ENCODE results near the gene UMAD1. TPM values are rescaled to one million over a fixed set of nuclear protein-coding genes. Genes with fewer than 3 reads are reported as not detected.

UMAD1 gene

GRCh38 chr7:7920056-7920455 is 279.5 kb downstream of the UMAD1 start:
- Histone ChIP-seq H3K9me3 (replicated peaks; ENCODE audit: low read length) (no peaks in the 10 kb centered on the region), H3K9ac (ENCODE audit: low read depth, low read length) (no peak overlapping the region), H3K36me3 (ENCODE audit: insufficient read depth, low read length) (no peaks in the 10 kb centered on the region), H3K4me1 (ENCODE audit: control insufficient read depth, insufficient read depth, low read length) (no peaks in the 10 kb centered on the region), H3K4me3 (ENCODE audit: low read length) (no peak overlapping the region), H3K4me2 (ENCODE audit: low read length) (no peak overlapping the region), H3K27me3 (ENCODE audit: control insufficient read depth, insufficient read depth, low read length) (no peaks in the 10 kb centered on the region)

- Histone ChIP-seq H3K9me3 (replicated peaks; ENCODE audit: low read length) (no peaks in the 10 kb centered on the region), H3K4me3 (ENCODE audit: low read length) (no peak overlapping the region), H3K4me2 (ENCODE audit: low read length) (no peak overlapping the region), H3K27me3 (ENCODE audit: control insufficient read depth, insufficient read depth, low read length) (no peaks in the 10 kb centered on the region), H3K4me1 (ENCODE audit: control insufficient read depth, insufficient read depth, low read length) (no peaks in the 10 kb centered on the region), H3K36me3 (ENCODE audit: insufficient read depth, low read length) (no peaks in the 10 kb centered on the region), H3K9ac (ENCODE audit: low read depth, low read length) (no peak overlapping the region)
Measured at GRCh38 chr7:7920481-7920880, 279.9 kb downstream of the UMAD1 start.

GRCh38 chr7:7921830-7922229 is 281.3 kb downstream of the UMAD1 start:
- H3K4me1 ChIP-seq (ENCODE audit: control insufficient read depth, insufficient read depth, low read length) = no peaks in the 10 kb centered on the region
- H3K4me2 ChIP-seq (ENCODE audit: low read length) = no peak overlapping the region
- H3K27me3 ChIP-seq (ENCODE audit: control insufficient read depth, insufficient read depth, low read length) = no peaks in the 10 kb centered on the region
- H3K4me3 ChIP-seq (ENCODE audit: low read length) = no peak overlapping the region
- H3K36me3 ChIP-seq (ENCODE audit: insufficient read depth, low read length) = no peaks in the 10 kb centered on the region
- H3K9me3 ChIP-seq (replicated peaks; ENCODE audit: low read length) = no peaks in the 10 kb centered on the region
- H3K9ac ChIP-seq (ENCODE audit: low read depth, low read length) = no peak overlapping the region

- Histone ChIP-seq H3K4me3 (ENCODE audit: low read length) (no peak overlapping the region), H3K4me1 (ENCODE audit: control insufficient read depth, insufficient read depth, low read length) (no peaks in the 10 kb centered on the region), H3K4me2 (ENCODE audit: low read length) (no peak overlapping the region), H3K27me3 (ENCODE audit: control insufficient read depth, insufficient read depth, low read length) (no peaks in the 10 kb centered on the region), H3K9me3 (replicated peaks; ENCODE audit: low read length) (no peaks in the 10 kb centered on the region), H3K36me3 (ENCODE audit: insufficient read depth, low read length) (no peaks in the 10 kb centered on the region), H3K9ac (ENCODE audit: low read depth, low read length) (no peak overlapping the region)
Measured at GRCh38 chr7:7922684-7923385, 282.3 kb downstream of the UMAD1 start.

GRCh38 chr7:7923818-7924217 is 283.3 kb downstream of the UMAD1 start:
- no peaks in the 10 kb centered on the region for H3K4me1 ChIP-seq (ENCODE audit: control insufficient read depth, insufficient read depth, low read length)
- H3K27me3 ChIP-seq (ENCODE audit: control insufficient read depth, insufficient read depth, low read length) = no peaks in the 10 kb centered on the region
- H3K4me3 ChIP-seq (ENCODE audit: low read length) = no peak overlapping the region
- no peak overlapping the region for H3K9ac ChIP-seq (ENCODE audit: low read depth, low read length)
- H3K9me3 ChIP-seq (replicated peaks; ENCODE audit: low read length) = no peaks in the 10 kb centered on the region
- no peaks in the 10 kb centered on the region for H3K36me3 ChIP-seq (ENCODE audit: insufficient read depth, low read length)
- H3K4me2 ChIP-seq (ENCODE audit: low read length) = no peak overlapping the region

GRCh38 chr7:7924303-7924702 is 283.8 kb downstream of the UMAD1 start:
- no peaks in the 10 kb centered on the region for H3K36me3 ChIP-seq (ENCODE audit: insufficient read depth, low read length)
- H3K27me3 ChIP-seq (ENCODE audit: control insufficient read depth, insufficient read depth, low read length) = no peaks in the 10 kb centered on the region
- H3K4me1 ChIP-seq (ENCODE audit: control insufficient read depth, insufficient read depth, low read length) = no peaks in the 10 kb centered on the region
- no peak overlapping the region for H3K4me3 ChIP-seq (ENCODE audit: low read length)
- no peak overlapping the region for H3K9ac ChIP-seq (ENCODE audit: low read depth, low read length)
- no peaks in the 10 kb centered on the region for H3K9me3 ChIP-seq (replicated peaks; ENCODE audit: low read length)
- H3K4me2 ChIP-seq (ENCODE audit: low read length) = no peak overlapping the region

Small RNA genes within 50 kb of the gene (small RNA-seq; reads per million reads assigned to genes)
- not detected for gene RNU6-534P

Measured in skeletal muscle satellite cell (primary cell).